ENCODE data around the gene WDR27.

The WDR27 gene

DNA sequence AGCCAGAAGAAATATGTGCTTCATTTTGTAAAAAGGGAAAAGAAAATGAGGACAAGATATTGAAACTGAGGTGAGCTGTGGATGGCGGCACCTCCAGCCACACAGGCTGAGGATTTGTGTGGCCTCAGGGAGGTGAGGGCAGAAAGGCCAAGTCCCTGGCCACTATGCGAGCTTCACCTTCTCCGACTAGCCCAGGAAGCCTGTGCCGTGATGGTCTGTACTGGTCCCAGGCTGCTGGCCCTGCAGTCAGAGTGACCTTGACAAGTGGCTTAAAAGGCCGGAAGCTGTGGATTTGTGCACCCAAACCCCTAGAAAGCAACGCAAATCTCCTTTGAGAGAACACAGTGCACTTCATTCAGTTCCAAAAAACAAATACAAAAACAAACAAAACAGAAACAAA, 48.1 kb downstream of the WDR27 start:
- H3K9ac ChIP-seq (ENCODE audit: low read length) = no peak overlapping the region
- no peak overlapping the region for H3K4me2 ChIP-seq (ENCODE audit: low read depth, low read length)
- H2AFZ ChIP-seq (ENCODE audit: low read length) = no peak overlapping the region
- no peaks in the 10 kb centered on the region for H3F3A ChIP-seq (ENCODE audit: insufficient read depth, low read length)
- DNase-seq = no peak
- no peaks in the 10 kb centered on the region for H3K4me1 ChIP-seq (ENCODE audit: low read length)
- H3K9me2 ChIP-seq (replicated peaks; ENCODE audit: insufficient read depth, low read length) = no peaks in the 10 kb centered on the region
- H4K20me1 ChIP-seq (ENCODE audit: insufficient read depth, low read length) = no peaks in the 10 kb centered on the region
- no peaks in the 10 kb centered on the region for H3K27me3 ChIP-seq (replicated peaks; ENCODE audit: insufficient read depth, low read length)
- H3K27ac ChIP-seq (ENCODE audit: low read length) = no peak overlapping the region
- no peak overlapping the region for H3K4me3 ChIP-seq (ENCODE audit: low read length)
- no peaks in the 10 kb centered on the region for H3K79me2 ChIP-seq (ENCODE audit: low read length)
- H3K9me3 ChIP-seq (replicated peaks; ENCODE audit: insufficient read depth, low read length) = no peaks in the 10 kb centered on the region
- no peaks in the 10 kb centered on the region for H3K36me3 ChIP-seq (replicated peaks; ENCODE audit: insufficient read depth, low read length)
- no peak for TF ChIP-seq EZH2phosphoT487 (IDR thresholded peaks at IDR 0.05; ENCODE audit: low read length)
- TF ChIP-seq, protein P1, sequence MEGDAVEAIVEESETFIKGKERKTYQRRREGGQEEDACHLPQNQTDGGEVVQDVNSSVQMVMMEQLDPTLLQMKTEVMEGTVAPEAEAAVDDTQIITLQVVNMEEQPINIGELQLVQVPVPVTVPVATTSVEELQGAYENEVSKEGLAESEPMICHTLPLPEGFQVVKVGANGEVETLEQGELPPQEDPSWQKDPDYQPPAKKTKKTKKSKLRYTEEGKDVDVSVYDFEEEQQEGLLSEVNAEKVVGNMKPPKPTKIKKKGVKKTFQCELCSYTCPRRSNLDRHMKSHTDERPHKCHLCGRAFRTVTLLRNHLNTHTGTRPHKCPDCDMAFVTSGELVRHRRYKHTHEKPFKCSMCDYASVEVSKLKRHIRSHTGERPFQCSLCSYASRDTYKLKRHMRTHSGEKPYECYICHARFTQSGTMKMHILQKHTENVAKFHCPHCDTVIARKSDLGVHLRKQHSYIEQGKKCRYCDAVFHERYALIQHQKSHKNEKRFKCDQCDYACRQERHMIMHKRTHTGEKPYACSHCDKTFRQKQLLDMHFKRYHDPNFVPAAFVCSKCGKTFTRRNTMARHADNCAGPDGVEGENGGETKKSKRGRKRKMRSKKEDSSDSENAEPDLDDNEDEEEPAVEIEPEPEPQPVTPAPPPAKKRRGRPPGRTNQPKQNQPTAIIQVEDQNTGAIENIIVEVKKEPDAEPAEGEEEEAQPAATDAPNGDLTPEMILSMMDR (IDR thresholded peaks at IDR 0.05; ENCODE audit: low read length) = no peak
- no peak for TF ChIP-seq EZH2 (optimal IDR thresholded peaks at IDR 0.05; ENCODE audit: low read depth, low read length)

DNA sequence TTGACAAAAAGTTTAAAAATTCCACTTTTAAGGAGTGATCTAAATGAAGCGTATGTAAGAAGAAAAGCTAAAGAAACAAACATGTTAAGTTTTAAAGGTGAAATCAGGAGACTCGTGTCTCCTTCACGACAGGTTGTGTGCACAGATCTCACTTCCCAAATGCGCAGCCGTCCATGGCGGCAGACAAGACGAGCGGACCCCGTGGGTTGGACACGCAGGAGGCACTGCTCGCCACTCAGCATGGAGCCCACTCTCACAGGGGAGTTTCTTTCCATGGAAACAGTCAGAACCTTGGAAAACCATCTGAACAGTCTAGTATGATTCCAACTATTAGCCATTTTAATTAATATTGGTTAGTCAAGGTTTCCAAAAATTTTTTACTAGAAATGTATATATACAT, 48.9 kb downstream of the WDR27 start:
- Histone ChIP-seq H3K9ac (ENCODE audit: low read length) (no peak overlapping the region), H3K9me2 (replicated peaks; ENCODE audit: insufficient read depth, low read length) (no peaks in the 10 kb centered on the region), H3F3A (ENCODE audit: insufficient read depth, low read length) (no peaks in the 10 kb centered on the region), H3K79me2 (ENCODE audit: low read length) (no peaks in the 10 kb centered on the region), H3K27ac (ENCODE audit: low read length) (no peak overlapping the region), H3K4me3 (ENCODE audit: low read length) (no peak overlapping the region), H2AFZ (ENCODE audit: low read length) (no peak overlapping the region), H3K4me2 (ENCODE audit: low read depth, low read length) (no peak overlapping the region), H3K4me1 (ENCODE audit: low read length) (no peaks in the 10 kb centered on the region), H3K36me3 (replicated peaks; ENCODE audit: insufficient read depth, low read length) (no peaks in the 10 kb centered on the region), H3K9me3 (replicated peaks; ENCODE audit: insufficient read depth, low read length) (no peaks in the 10 kb centered on the region), H4K20me1 (ENCODE audit: insufficient read depth, low read length) (no peaks in the 10 kb centered on the region), H3K27me3 (replicated peaks; ENCODE audit: insufficient read depth, low read length) (no peaks in the 10 kb centered on the region)
- TF ChIP-seq EZH2phosphoT487 (IDR thresholded peaks at IDR 0.05; ENCODE audit: low read length) = no peak
- TF ChIP-seq, protein P1 (IDR thresholded peaks at IDR 0.05; ENCODE audit: low read length) = no peak
- no peak for TF ChIP-seq EZH2 (optimal IDR thresholded peaks at IDR 0.05; ENCODE audit: low read depth, low read length)
- no peak for DNase-seq

DNA sequence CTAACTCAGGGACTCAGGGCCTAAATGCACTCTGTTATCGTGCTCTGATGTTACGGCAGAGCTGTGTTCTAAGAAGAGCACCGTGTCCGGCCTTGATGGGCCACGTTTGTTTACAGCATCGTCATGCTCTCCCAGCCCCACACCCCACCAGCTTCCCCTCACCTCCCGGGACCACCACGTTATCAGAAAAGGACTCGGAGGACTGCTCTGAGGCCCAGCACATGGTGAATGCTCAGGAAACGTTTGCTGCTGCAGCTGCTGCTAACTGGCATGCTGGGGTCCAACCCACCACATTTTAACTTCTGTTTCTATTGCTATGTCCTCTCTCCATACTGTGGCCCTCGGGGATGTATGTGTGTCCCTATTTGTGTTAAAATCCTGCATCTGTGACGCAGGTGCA, 50.3 kb downstream of the WDR27 start:
- Histone ChIP-seq H3K4me3 (ENCODE audit: low read length) (no peak overlapping the region), H3K4me2 (ENCODE audit: low read depth, low read length) (no peak overlapping the region), H2AFZ (ENCODE audit: low read length) (no peak overlapping the region), H3K9ac (ENCODE audit: low read length) (no peak overlapping the region), H4K20me1 (ENCODE audit: insufficient read depth, low read length) (no peaks in the 10 kb centered on the region), H3K9me3 (replicated peaks; ENCODE audit: insufficient read depth, low read length) (no peaks in the 10 kb centered on the region), H3K4me1 (ENCODE audit: low read length) (no peaks in the 10 kb centered on the region), H3K27ac (ENCODE audit: low read length) (no peak overlapping the region), H3K36me3 (replicated peaks; ENCODE audit: insufficient read depth, low read length) (no peaks in the 10 kb centered on the region), H3K79me2 (ENCODE audit: low read length) (no peaks in the 10 kb centered on the region), H3F3A (ENCODE audit: insufficient read depth, low read length) (no peaks in the 10 kb centered on the region), H3K9me2 (replicated peaks; ENCODE audit: insufficient read depth, low read length) (no peaks in the 10 kb centered on the region), H3K27me3 (replicated peaks; ENCODE audit: insufficient read depth, low read length) (no peaks in the 10 kb centered on the region)
- no peak for TF ChIP-seq EZH2phosphoT487 (IDR thresholded peaks at IDR 0.05; ENCODE audit: low read length)
- TF ChIP-seq EZH2 (optimal IDR thresholded peaks at IDR 0.05; ENCODE audit: low read depth, low read length) = no peak
- TF ChIP-seq, protein P1 (IDR thresholded peaks at IDR 0.05; ENCODE audit: low read length) = no peak
- DNase-seq = no peak
